LNCaP clone FGC (cell line): ENCODE results near the gene FIGNL1.
A peak's percentile ranks its signal among the peaks of the same experiment; 100 is the strongest.
"Not testable (repeated sequence)": the region's sequence is repeated elsewhere in the genome, so short reads cannot be mapped to it uniquely, and the experiment has no call there.

Experiments used
- DNase-seq: peaks from one replicate; pipeline ENCODE4 v3.0.0-alpha.2; 2011; ENCODE audit warnings: low read depth
- H3K4me3 ChIP-seq: 2 replicates; pipeline ENCODE4 v1.5.1; 2011; ENCODE audit warnings: mild to moderate bottlenecking, low read depth, low read length, control low read depth
- CTCF ChIP-seq: IDR thresholded peaks from 2 replicates; pipeline ENCODE4 v1.5.1; 2012; ENCODE audit warnings: mild to moderate bottlenecking; ENCODE audit not compliant: control insufficient read depth, insufficient read depth; ENCODE audit errors: extremely low read depth

FIGNL1 gene

DNA sequence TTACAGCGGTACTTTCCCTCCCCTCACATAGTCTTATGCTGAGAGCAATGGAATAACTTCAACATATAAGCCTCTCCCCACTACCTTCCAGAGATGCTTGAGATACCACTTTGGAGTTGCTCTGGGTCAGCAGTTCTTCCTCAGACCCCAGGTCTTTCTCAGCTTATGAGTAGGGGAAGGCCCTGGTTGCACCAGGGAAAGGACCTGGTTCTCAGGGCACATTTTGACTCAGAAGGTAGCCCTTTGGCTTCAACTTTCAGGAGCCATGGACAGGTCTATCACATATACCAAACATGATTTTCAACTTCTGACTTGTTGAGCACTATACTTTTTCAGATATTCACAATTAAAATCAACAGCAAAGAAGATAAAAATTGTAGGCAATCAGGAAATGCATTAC is 11.5 kb upstream of the FIGNL1 start:
- no peak for TF ChIP-seq CTCF
- DNase-seq: no peak
- H3K4me3 ChIP-seq: no peak overlapping the region

DNA sequence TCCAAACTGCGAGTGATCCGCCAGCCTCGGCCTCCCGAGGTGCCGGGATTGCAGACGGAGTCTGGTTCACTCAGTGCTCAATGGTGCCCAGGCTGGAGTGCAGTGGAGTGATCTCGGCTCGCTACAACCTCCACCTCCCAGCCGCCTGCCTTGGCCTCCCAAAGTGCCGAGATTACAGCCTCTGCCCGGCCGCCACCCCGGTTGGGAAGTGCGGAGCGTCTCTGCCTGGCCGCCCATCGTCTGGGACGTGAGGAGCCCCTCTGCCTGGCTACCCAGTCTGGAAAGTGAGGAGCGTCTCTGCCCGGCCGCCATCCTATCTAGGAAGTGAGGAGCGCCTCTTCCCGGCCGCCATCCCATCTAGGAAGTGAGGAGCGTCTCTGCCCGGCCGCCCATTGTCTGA is 9.0 kb upstream of the FIGNL1 start:
- H3K4me3 ChIP-seq, DNase-seq: not testable (repeated sequence)

DNA sequence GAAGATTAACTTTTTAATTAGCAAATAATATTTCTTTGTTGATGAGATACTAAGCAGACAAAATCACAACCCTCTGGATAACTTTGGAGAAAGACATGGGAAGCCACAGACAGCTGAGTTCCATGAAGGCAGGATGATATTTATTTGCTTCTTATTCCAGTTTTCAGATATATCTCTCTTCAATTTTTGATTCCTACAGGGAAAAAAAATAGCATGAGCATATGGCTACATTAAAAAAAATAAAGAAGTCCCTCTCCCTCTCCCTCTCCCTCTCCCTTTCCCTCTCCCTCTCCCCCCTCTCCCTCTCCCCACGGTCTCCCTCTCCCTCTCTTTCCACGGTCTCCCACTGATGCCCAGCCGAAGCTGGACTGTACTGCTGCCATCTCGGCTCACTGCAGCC is 8.5 kb upstream of the FIGNL1 start:
- H3K4me3 ChIP-seq, DNase-seq: not testable (repeated sequence)

- DNase-seq: no peak
- H3K4me3 ChIP-seq: no peak overlapping the region
- TF ChIP-seq CTCF: no peak
Measured at GRCh38 chr7:50456371-50457123, 6.4 kb upstream of the FIGNL1 start.

- TF ChIP-seq CTCF: no peak
- no peak for DNase-seq
- no peak overlapping the region for H3K4me3 ChIP-seq
Measured at GRCh38 chr7:50455658-50456057, 5.5 kb upstream of the FIGNL1 start.

- no peak for DNase-seq
- no peak overlapping the region for H3K4me3 ChIP-seq
- no peak for TF ChIP-seq CTCF
Measured at GRCh38 chr7:50454968-50455367, 4.8 kb upstream of the FIGNL1 start.

DNA sequence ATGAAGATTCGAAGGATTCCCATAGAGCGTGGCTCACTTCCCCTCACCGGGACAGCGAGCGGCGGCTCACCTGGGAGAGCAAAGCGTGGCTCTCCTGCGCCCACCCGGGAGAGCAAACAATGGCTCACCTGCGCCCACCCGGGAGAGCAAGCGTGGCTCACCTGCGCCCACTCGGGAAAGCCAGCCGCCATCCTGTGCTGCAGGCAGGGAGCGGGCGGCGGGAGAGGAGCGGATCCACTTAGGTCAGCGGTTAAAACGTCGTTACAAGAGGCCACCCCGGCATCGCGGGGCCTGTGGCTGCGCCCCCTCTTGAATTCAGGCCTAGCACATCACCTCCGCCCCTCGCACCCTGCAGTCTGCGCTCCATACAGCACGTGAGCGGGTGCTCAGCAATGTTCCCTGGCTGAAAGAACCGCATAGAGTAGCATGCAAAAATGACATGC is 461 bp upstream of the FIGNL1 start:
- peak overlapping the region; percentile 77 for H3K4me3 ChIP-seq
- DNase-seq: no peak

More for the DNA sequence above, 461 bp upstream of the FIGNL1 start:
- no peak for TF ChIP-seq CTCF
